ENCODE results near the gene ANO2.

DNA sequence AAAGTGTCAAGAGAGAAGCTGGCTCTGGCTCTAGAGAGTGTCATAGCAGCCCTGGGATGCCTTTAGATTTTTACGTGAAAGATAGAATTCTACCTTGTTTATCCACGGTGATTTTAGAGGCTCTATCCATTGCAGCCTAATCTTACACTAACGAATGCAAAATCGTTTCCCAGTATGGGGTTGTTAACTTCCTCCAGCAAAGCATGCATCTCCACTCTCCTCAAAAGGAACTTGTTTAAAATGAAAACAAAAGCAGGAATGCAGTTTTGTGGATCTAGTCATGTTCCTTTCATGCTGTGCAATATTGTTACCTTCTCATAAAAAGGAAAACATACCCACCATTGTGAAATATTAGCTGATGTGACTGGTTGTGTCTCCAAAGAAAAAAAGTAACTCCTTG, 88.4 kb downstream of the ANO2 start:
- TF ChIP-seq, protein P1, sequence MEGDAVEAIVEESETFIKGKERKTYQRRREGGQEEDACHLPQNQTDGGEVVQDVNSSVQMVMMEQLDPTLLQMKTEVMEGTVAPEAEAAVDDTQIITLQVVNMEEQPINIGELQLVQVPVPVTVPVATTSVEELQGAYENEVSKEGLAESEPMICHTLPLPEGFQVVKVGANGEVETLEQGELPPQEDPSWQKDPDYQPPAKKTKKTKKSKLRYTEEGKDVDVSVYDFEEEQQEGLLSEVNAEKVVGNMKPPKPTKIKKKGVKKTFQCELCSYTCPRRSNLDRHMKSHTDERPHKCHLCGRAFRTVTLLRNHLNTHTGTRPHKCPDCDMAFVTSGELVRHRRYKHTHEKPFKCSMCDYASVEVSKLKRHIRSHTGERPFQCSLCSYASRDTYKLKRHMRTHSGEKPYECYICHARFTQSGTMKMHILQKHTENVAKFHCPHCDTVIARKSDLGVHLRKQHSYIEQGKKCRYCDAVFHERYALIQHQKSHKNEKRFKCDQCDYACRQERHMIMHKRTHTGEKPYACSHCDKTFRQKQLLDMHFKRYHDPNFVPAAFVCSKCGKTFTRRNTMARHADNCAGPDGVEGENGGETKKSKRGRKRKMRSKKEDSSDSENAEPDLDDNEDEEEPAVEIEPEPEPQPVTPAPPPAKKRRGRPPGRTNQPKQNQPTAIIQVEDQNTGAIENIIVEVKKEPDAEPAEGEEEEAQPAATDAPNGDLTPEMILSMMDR (conservative IDR thresholded peaks at IDR 0.05; ENCODE audit: low read depth, low read length), result no peak
- no peak for TF ChIP-seq EZH2 (IDR thresholded peaks at IDR 0.05; ENCODE audit: low read length, unreplicated experiment)
- no peak for TF ChIP-seq EZH2phosphoT487 (IDR thresholded peaks at IDR 0.05; ENCODE audit: borderline replicate concordance, low read length)
